ENCODE data around the gene DICER1. TPM values are rescaled to one million over a fixed set of nuclear protein-coding genes. Genes with fewer than 3 reads are reported as not detected.

DICER1 gene
- total and polyA plus RNA-seq, 2 experiments from 2014 or later = 21.4 to 59.2 TPM

DNA sequence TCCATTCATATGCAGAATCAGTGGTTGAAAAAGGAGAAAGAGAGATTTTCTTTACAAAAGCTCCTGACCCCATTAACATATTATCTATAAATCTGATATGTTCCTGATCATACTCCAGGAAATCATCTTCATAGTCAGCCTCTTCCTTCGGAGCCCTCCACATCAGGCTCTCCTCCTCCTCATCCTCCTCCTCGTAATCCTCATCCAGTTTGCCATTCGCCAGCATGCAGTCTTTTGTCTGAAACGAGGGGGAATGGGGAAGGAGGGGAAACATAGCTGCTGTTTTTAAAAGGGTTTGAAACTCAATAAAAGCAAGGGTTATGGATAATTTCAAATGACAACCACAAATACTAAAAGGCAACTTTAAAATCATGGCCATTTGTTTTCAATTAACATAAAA is 60.9 kb downstream of the DICER1 start (continued):
- TF ChIP-seq, protein P1, sequence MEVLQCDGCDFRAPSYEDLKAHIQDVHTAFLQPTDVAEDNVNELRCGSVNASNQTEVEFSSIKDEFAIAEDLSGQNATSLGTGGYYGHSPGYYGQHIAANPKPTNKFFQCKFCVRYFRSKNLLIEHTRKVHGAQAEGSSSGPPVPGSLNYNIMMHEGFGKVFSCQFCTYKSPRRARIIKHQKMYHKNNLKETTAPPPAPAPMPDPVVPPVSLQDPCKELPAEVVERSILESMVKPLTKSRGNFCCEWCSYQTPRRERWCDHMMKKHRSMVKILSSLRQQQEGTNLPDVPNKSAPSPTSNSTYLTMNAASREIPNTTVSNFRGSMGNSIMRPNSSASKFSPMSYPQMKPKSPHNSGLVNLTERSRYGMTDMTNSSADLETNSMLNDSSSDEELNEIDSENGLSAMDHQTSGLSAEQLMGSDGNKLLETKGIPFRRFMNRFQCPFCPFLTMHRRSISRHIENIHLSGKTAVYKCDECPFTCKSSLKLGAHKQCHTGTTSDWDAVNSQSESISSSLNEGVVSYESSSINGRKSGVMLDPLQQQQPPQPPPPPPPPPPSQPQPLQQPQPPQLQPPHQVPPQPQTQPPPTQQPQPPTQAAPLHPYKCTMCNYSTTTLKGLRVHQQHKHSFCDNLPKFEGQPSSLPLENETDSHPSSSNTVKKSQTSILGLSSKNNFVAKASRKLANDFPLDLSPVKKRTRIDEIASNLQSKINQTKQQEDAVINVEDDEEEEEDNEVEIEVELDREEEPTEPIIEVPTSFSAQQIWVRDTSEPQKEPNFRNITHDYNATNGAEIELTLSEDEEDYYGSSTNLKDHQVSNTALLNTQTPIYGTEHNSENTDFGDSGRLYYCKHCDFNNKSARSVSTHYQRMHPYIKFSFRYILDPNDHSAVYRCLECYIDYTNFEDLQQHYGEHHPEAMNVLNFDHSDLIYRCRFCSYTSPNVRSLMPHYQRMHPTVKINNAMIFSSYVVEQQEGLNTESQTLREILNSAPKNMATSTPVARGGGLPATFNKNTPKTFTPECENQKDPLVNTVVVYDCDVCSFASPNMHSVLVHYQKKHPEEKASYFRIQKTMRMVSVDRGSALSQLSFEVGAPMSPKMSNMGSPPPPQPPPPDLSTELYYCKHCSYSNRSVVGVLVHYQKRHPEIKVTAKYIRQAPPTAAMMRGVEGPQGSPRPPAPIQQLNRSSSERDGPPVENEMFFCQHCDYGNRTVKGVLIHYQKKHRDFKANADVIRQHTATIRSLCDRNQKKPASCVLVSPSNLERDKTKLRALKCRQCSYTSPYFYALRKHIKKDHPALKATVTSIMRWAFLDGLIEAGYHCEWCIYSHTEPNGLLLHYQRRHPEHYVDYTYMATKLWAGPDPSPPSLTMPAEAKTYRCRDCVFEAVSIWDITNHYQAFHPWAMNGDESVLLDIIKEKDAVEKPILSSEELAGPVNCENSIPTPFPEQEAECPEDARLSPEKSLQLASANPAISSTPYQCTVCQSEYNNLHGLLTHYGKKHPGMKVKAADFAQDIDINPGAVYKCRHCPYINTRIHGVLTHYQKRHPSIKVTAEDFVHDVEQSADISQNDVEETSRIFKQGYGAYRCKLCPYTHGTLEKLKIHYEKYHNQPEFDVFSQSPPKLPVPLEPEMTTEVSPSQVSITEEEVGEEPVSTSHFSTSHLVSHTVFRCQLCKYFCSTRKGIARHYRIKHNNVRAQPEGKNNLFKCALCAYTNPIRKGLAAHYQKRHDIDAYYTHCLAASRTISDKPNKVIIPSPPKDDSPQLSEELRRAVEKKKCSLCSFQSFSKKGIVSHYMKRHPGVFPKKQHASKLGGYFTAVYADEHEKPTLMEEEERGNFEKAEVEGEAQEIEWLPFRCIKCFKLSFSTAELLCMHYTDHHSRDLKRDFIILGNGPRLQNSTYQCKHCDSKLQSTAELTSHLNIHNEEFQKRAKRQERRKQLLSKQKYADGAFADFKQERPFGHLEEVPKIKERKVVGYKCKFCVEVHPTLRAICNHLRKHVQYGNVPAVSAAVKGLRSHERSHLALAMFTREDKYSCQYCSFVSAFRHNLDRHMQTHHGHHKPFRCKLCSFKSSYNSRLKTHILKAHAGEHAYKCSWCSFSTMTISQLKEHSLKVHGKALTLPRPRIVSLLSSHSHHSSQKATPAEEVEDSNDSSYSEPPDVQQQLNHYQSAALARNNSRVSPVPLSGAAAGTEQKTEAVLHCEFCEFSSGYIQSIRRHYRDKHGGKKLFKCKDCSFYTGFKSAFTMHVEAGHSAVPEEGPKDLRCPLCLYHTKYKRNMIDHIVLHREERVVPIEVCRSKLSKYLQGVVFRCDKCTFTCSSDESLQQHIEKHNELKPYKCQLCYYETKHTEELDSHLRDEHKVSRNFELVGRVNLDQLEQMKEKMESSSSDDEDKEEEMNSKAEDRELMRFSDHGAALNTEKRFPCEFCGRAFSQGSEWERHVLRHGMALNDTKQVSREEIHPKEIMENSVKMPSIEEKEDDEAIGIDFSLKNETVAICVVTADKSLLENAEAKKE (CRISPR knock-in tag; IDR thresholded peaks at IDR 0.05) = no peak
- TF ChIP-seq STAT1 (IDR thresholded peaks at IDR 0.05; ENCODE audit: unreplicated experiment) (no peak), ZNF114 (CRISPR knock-in tag; IDR thresholded peaks at IDR 0.05) (no peak), EZH2phosphoT487 (IDR thresholded peaks at IDR 0.05; ENCODE audit: unreplicated experiment) (no peak), ZNF331 (CRISPR knock-in tag; IDR thresholded peaks at IDR 0.05; ENCODE audit: low read depth) (no peak), EZH2 (IDR thresholded peaks at IDR 0.05; ENCODE audit: low read depth, unreplicated experiment) (no peak), JUNB (IDR thresholded peaks at IDR 0.05; ENCODE audit: unreplicated experiment) (no peak)

- peak; percentile 80 for ATAC-seq
- H3K27ac Mint-ChIP-seq = no peak overlapping the region
- TF ChIP-seq ZNF114 (CRISPR knock-in tag; IDR thresholded peaks at IDR 0.05) = no peak
- no peak for TF ChIP-seq JUNB (IDR thresholded peaks at IDR 0.05; ENCODE audit: unreplicated experiment)
- no peak for TF ChIP-seq EZH2phosphoT487 (IDR thresholded peaks at IDR 0.05; ENCODE audit: unreplicated experiment)
- no peak for TF ChIP-seq STAT1 (IDR thresholded peaks at IDR 0.05; ENCODE audit: unreplicated experiment)
- TF ChIP-seq, protein P1 (CRISPR knock-in tag; IDR thresholded peaks at IDR 0.05) = no peak
Measured at GRCh38 chr14:95095996-95096395, 61.3 kb downstream of the DICER1 start.

More at GRCh38 chr14:95095996-95096395, 61.3 kb downstream of the DICER1 start:
- Histone ChIP-seq H3K4me2 (no peak overlapping the region), H3K4me3 (no peak overlapping the region), H2AFZ (no peak overlapping the region), H3K79me2 (replicated peaks; ENCODE audit: insufficient read depth) (peaks cover 6% of the 10 kb centered on the region; the same call in 1 of the 2 replicates), H3F3A (replicated peaks; ENCODE audit: low read depth) (no peaks in the 10 kb centered on the region), H3K27me3 (ENCODE audit: insufficient read depth) (no peaks in the 10 kb centered on the region), H3K4me1 (ENCODE audit: insufficient read depth) (peaks cover 9% of the 10 kb centered on the region; the same call in 1 of the 2 replicates), H3K36me3 (ENCODE audit: insufficient read depth) (0 out of 2 replicates have a peak, but pooled peaks cover 3% of the 10 kb centered on the region), H3K9me2 (ENCODE audit: insufficient read depth) (no peaks in the 10 kb centered on the region), H3K27ac (ENCODE audit: low read depth) (0 out of 2 replicates have a peak overlapping the region, but pooled peaks have one; percentile 16), H4K20me1 (replicated peaks; ENCODE audit: insufficient read depth) (no peaks in the 10 kb centered on the region; the same call in 1 of the 2 replicates)
- Mint-ChIP-seq H3K4me3 (no peak overlapping the region), H3K9me3 (no peaks in the 10 kb centered on the region), H3K4me1 (peaks cover 26% of the 10 kb centered on the region), H3K36me3 (ENCODE audit: low read depth) (peaks cover 37% of the 10 kb centered on the region), H3K27me3 (ENCODE audit: insufficient read depth, low read depth, poor library complexity) (peaks cover 2% of the 10 kb centered on the region)
- DNase-seq (ENCODE audit: low spot score) = peak; percentile 11
